ENCODE data around the gene HSPB1.
"Not testable (repeated sequence)": the region's sequence is repeated elsewhere in the genome, so short reads cannot be mapped to it uniquely, and the experiment has no call there.

HSPB1 gene

GRCh38 chr7:76291351-76292212 is 10.9 kb upstream of the HSPB1 start:
- TF ChIP-seq CTCF (IDR thresholded peaks at IDR 0.05), result peak; percentile 84
- H3K4me3 ChIP-seq, result peak overlapping the region; percentile 63
- DNase-seq (ENCODE audit: low spot score), result peak; percentile 98
- peak overlapping the region; percentile 95 to 96 for H3K27ac ChIP-seq

- no peak for DNase-seq (ENCODE audit: low spot score)
- no peak for TF ChIP-seq CTCF (IDR thresholded peaks at IDR 0.05)
- H3K4me3 ChIP-seq, result peak overlapping the region; percentile 63
- peak overlapping the region; percentile 95 to 96 for H3K27ac ChIP-seq
These were observed 10.3 kb upstream of the HSPB1 start for GRCh38 chr7:76292213-76292573.

DNA sequence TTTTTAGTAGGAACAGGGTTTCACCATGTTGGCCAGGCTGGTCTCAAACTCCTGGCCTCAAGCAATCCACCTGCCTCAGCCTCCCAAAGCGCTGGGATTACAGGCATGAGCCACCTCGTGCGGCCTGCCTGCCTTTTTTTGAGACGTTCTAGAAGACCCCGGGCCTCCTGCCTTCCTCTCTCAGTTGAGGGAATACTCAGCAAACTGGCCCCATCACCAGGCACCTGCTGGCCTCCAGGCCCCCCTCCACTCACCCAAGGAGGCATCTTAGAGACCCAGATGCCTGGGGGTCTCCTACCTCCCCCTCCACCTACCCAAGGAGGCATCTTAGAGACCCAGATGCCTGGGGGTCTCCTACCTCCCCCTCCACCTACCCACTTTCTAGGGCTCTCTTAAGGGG is 9.6 kb upstream of the HSPB1 start:
- Histone ChIP-seq H3K27ac (peak overlapping the region; percentile 95 to 96), H3K4me3 (peak overlapping the region; percentile 63)
- DNase-seq (ENCODE audit: low spot score), result not testable (repeated sequence)

DNA sequence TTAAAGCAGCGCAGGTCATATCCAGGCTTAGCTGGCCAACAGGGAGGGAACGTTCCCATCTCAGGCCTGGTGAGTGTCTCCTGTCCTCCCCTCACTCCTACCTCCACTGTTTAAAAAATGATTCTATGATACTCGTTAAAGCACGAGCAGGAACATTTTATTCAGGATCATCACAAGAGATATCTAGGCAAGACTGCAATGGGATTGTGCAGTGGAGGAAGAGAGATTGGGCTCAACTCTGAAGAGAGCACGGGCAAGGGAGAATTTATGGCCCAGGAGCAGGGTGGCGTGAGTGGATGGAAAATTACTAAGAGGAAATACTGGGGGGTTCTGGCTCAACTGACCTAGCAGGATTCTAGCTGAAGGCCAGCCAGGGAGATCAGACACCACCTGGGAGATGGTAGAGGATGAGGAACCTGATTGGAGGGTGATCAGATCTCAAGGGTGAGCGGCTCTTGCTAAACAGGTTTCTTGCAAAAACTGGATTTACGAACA is 9.0 kb upstream of the HSPB1 start:
- peak overlapping the region; percentile 63 for H3K4me3 ChIP-seq
- no peak for TF ChIP-seq CTCF (IDR thresholded peaks at IDR 0.05)
- H3K27ac ChIP-seq, result peak overlapping the region; percentile 95 to 96
- no peak for DNase-seq (ENCODE audit: low spot score)

DNA sequence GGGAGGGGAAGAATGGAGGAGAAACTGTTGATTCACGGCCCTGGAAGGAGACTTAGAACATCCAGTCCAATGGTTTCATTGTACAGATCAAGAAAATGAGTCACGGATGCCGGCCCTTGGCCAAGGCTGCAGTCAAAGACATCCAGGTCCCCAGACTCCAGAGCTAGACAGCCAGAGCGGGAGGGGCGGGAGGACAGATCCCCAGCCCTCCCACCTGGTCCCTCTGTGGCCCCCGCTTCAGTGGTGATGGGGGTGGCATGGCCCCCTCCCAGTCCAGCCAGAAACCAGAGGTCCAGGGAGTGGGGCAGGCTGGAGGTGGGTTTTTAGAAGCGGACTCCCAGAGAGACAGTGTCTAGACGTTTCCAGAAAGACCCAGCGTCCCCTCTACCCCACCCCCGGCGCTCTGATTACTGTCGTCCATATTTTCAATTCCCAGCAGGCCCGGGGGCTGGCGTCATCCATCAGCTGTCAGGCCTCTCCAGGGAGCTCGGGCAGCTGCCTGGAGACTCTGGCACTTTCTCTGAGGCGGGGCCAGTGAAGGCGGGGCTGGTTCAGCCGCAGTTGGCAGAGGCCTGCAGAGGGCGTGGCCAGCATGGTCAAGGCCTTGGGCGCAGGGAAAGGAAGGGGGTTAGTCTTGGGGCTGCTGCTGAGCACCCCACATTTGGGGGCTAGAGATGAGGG is 8.0 kb upstream of the HSPB1 start:
- TF ChIP-seq CTCF (IDR thresholded peaks at IDR 0.05), result no peak
- DNase-seq (ENCODE audit: low spot score), result peak; percentile 99
- Histone ChIP-seq H3K4me3 (peak overlapping the region; percentile 63), H3K27ac (peak overlapping the region; percentile 95 to 96)

- TF ChIP-seq CTCF (IDR thresholded peaks at IDR 0.05), result no peak
- Histone ChIP-seq H3K27ac (peak overlapping the region; percentile 96 to 97), H3K4me3 (peak overlapping the region; percentile 51)
- peak; percentile 86 for DNase-seq (ENCODE audit: low spot score)
These were observed 5.4 kb upstream of the HSPB1 start for GRCh38 chr7:76296743-76297740.
